HG03354 (cell line): Measurements from ENCODE around the gene GRIK2.
"Not testable (repeated sequence)": the region's sequence is repeated elsewhere in the genome, so short reads cannot be mapped to it uniquely, and the experiment has no call there.

Experiments used
- ATAC-seq: cut with Tn5 transposase; IDR thresholded peaks from one replicate; pipeline ENCODE4 v1.9.1; 2021; ENCODE audit warnings: mild to moderate bottlenecking; ENCODE audit not compliant: unreplicated experiment, poor library complexity, severe bottlenecking

Gene GRIK2

DNA sequence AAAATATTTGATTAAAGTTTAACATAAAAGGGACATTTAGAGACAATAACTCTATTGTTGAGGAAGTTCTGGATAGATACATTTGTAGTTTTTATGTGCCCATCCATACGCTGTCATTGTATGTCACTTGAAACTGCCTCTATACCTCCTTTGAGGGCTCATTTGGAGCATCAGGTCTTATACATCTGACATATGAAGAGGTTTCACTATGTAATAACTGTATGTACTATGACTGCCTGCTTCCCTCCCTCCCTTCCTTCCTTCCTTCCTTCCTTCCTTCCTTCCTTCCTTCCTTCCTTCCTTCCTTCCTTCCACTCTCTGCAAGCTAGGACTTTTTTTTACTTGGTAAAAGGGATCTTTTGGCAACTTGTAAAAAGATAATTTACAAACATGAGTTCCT, 657.5 kb downstream of the GRIK2 start:
- ATAC-seq: no peak

DNA sequence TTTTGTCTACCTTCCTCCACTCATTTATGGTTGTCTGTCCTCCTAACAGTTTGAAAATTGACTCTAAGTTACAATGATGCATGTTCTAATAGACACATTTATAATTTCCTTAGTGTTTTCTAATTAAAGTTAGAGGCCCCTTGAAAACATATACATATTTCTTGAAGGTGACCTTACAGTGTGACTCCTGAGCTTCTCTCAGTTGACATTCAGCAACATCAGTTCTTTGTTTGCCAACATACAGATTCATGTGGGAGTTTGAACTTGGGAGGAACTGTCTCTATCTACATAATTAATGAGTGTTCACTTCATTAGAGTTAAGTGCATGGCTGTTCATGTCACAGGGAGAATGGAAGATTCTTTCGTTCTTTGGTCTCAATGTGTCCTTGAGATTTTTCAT, 658.2 kb downstream of the GRIK2 start:
- ATAC-seq: no peak

DNA sequence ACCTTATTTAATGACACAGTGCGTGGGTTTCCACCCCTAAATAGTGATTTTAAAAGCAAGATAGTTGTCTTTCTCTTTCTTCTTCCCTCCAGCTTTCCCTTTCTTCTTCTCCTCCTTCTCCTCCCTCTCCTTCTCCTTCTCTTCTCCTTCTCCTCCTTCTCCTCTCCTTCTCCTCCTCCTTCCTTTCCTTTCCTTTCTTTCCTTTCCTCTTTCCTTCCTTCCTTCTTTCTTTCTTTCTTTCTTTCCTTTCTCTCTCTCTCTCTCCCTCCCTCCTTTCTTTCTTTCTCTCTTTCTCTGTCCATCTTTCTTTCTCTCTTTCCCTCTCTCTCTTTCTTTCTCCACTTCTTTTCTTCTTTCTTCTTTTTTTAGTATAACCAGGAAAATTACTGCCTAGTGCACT, 670.6 kb downstream of the GRIK2 start:
- ATAC-seq: no peak

DNA sequence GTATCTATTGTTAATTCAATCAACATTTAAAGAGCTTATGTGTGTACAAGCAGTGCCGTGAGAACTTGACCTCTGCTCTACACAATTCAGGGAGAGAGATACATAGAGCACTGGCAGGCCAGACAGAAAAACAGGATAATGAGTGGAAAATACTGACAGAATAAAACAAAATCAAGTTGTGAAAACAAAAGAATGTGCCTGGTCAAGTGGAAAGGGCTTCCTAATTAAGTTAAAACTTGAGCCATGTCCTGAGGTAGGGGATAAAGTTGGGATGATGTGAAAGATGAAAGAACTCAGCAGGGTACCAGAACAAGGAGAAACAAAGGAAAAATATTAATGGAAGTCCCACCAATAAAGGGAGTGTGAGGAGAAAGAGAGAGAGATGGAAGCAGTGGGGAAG, 672.8 kb downstream of the GRIK2 start:
- ATAC-seq: no peak

DNA sequence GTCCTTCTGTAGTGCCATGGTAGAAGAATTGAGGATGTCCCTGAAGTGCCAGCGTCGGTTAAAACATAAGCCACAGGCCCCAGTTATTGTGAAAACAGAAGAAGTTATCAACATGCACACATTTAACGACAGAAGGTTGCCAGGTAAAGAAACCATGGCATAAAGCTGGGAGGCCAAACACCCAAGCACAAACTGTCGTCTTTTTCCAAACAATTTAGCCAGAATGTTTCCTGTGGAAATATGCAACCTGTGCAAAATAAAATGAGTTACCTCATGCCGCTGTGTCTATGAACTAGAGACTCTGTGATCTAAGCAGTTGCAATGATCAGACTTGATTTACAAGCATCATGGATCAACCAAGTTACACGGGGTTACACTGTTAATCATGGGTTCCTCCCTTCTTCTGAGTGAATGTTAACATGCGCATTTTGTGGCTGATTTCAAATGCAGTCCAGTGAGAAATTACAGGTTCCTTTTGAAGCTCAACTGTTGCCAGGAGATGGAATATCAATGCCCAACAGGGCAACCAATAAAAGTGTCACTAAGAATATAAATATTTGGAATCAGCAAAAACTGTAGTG, 674.9 kb downstream of the GRIK2 start:
- ATAC-seq: no peak

DNA sequence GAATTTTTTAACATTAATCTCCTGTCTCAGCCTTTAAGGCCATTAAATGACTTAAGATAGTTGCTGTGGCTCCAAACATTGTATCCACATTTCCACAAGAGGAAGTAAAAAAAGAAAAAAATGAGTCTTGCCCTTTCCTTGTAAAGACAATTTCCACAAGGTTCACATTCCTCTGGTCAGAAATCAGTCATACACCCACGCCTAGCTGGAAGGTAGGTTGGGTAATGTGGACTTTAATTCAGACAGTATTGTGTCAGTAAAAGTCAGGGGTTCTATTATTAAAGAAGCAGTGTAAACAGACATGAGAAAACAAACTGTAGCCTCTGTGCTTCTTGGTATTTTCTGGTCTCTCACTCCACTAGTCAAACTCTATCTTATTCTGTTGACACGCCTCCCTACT, 682.0 kb downstream of the GRIK2 start:
- ATAC-seq: no peak

DNA sequence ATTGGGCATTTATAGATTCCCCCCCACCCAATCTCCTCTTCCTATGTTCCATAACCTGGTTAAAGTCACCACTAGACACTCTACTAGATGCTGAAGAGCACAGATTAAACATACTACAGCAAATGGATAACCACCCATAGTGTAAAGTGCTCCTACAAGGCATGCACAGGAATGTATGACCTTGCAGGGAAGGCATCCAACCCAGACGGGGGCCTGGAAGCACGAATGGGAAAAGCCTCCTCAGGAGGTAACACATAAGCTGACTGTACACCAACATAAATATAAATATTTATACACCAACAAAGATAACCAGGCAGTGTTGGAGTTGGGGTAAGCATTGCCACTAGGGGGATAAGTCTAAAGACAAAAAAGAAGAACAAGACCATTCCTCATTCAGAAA, 691.7 kb downstream of the GRIK2 start:
- no peak for ATAC-seq

DNA sequence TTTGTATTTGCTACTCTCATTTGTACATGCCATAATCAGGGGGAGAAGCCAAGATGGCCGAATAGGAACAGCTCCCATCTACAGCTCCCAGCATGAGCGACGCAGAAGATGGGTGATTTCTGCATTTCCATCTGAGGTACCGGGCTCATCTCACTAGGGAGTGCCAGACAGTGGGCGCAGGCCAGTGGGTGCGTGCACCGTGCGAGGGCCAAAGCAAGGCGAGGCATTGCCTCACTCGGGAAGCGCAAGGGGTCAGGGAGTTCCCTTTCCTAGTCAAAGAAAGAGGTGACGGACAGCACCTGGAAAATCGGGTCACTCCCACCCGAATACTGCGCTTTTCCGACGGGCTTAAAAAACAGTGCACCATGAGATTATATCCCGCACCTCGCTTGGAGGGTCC, 694.7 kb downstream of the GRIK2 start:
- not testable (repeated sequence) for ATAC-seq

DNA sequence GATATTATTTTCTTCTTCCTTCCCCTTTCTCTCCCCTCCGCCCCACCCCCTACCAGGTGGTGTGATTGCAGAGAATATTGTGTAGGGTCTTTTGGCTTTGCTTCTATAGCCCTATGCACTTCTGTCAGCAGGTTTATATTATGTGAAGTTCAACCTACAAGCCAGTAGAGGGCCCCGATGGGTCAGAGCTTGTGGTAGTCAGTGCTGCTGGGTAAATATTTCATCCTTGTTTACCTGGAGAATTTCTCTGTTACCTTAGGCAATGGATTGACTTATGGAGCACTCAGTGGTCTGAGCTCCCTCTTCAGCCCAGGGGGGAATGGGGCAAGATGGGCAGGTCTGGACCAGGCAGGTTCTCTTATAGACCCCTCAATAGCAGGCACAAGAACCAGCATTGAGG, 720.9 kb downstream of the GRIK2 start:
- no peak for ATAC-seq

DNA sequence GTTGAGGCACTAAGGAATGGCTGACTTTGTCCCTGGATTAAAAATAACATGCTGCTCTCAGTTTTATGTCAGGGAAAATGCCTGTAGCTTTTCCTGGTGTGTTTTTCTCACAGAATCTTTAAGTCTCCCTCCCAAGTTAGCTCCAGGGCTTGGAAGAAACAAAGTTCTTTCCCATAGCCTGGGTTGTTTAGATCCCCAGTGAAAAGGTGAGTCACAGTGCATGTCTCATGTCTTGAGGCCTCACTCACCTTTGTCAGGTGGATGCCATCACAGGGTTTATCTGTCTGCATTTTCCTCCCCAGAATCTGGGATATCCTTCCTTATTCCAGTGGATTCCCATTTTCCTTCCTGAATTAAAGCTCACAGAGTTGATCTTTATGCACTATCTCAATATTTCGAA, 722.4 kb downstream of the GRIK2 start:
- ATAC-seq: no peak

DNA sequence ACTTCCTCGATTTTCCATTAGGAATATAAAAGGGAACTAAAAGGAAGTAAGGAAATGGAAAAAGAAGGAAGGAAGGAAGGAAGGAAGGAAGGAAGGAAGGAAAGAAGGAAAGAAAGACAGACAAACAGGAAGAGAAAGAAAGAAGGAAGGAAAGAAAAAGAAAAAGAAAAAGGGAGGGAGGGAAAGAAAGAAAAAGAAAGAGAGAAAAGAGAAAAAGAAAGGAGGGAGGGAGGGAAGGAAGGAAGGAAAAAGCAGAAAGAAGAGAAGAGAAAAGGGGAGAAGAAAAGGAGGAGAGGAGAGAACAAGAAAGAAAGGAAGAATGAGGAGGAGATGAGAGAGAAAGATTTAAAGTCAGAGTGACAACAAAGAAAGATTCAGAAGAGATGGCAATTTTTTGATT, 724.5 kb downstream of the GRIK2 start:
- ATAC-seq: no peak
